ENCODE measurements around the gene CENPP. TPM values are rescaled to one million over a fixed set of nuclear protein-coding genes. Genes with fewer than 3 reads are reported as not detected.

The CENPP gene
- total RNA-seq, 1 experiment from 2014 or later = 14.3 TPM

DNA sequence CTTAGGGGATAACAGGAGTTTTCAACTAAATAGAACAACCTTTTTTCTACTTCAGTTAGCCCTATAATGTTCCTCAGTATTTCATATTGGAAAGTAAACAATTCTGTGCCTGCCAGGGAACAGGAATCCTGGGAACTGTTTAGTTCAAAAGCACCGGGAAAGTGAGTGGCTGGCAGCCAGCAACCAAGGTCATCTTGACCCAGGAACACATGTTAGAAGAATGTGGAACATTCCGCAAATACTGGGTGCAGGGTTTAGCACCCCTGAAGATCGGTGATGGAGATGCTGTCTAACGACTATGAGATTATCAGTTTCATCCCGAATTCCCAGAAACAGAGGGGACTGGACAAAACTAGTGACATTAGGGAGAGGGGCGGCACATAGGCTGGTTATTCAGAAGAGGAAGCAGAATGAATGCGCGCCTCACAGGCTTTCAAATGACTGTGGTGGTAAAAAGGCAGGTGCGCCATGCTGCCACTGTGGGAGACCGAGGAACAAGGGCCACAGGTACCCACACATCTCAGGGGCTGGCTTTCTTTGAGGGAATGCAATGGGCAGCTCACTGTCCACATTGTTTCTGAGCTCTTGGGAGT is 293.0 kb downstream of the CENPP start:
- CTCF ChIA-PET = no interaction called here
- Mint-ChIP-seq H3K36me3 (peaks cover 37% of the 10 kb centered on the region), H3K27me3 (ENCODE audit: low read depth) (no peaks in the 10 kb centered on the region), H3K4me1 (no peaks in the 10 kb centered on the region), H3K9me3 (no peaks in the 10 kb centered on the region), H3K4me3 (no peak overlapping the region), H3K27ac (no peak overlapping the region)
- POLR2A ChIA-PET = no interaction called here
- DNase-seq (ENCODE audit: low spot score) (no peak), ATAC-seq (no peak)
- TF ChIP-seq, protein P1, sequence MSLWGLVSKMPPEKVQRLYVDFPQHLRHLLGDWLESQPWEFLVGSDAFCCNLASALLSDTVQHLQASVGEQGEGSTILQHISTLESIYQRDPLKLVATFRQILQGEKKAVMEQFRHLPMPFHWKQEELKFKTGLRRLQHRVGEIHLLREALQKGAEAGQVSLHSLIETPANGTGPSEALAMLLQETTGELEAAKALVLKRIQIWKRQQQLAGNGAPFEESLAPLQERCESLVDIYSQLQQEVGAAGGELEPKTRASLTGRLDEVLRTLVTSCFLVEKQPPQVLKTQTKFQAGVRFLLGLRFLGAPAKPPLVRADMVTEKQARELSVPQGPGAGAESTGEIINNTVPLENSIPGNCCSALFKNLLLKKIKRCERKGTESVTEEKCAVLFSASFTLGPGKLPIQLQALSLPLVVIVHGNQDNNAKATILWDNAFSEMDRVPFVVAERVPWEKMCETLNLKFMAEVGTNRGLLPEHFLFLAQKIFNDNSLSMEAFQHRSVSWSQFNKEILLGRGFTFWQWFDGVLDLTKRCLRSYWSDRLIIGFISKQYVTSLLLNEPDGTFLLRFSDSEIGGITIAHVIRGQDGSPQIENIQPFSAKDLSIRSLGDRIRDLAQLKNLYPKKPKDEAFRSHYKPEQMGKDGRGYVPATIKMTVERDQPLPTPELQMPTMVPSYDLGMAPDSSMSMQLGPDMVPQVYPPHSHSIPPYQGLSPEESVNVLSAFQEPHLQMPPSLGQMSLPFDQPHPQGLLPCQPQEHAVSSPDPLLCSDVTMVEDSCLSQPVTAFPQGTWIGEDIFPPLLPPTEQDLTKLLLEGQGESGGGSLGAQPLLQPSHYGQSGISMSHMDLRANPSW (CRISPR knock-in tag; conservative IDR thresholded peaks at IDR 0.05; ENCODE audit: low read depth) = no peak
- no peak for TF ChIP-seq ZNF416 (CRISPR knock-in tag; IDR thresholded peaks at IDR 0.05)
- TF ChIP-seq EMX1 (CRISPR knock-in tag; IDR thresholded peaks at IDR 0.05) = no peak
- no peak for TF ChIP-seq MYBL2 (CRISPR knock-in tag; IDR thresholded peaks at IDR 0.05)
- TF ChIP-seq CREM (CRISPR knock-in tag; IDR thresholded peaks at IDR 0.05) = no peak
- TF ChIP-seq, protein P2, sequence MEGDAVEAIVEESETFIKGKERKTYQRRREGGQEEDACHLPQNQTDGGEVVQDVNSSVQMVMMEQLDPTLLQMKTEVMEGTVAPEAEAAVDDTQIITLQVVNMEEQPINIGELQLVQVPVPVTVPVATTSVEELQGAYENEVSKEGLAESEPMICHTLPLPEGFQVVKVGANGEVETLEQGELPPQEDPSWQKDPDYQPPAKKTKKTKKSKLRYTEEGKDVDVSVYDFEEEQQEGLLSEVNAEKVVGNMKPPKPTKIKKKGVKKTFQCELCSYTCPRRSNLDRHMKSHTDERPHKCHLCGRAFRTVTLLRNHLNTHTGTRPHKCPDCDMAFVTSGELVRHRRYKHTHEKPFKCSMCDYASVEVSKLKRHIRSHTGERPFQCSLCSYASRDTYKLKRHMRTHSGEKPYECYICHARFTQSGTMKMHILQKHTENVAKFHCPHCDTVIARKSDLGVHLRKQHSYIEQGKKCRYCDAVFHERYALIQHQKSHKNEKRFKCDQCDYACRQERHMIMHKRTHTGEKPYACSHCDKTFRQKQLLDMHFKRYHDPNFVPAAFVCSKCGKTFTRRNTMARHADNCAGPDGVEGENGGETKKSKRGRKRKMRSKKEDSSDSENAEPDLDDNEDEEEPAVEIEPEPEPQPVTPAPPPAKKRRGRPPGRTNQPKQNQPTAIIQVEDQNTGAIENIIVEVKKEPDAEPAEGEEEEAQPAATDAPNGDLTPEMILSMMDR (IDR thresholded peaks at IDR 0.05) = no peak
- TF ChIP-seq, protein P3, sequence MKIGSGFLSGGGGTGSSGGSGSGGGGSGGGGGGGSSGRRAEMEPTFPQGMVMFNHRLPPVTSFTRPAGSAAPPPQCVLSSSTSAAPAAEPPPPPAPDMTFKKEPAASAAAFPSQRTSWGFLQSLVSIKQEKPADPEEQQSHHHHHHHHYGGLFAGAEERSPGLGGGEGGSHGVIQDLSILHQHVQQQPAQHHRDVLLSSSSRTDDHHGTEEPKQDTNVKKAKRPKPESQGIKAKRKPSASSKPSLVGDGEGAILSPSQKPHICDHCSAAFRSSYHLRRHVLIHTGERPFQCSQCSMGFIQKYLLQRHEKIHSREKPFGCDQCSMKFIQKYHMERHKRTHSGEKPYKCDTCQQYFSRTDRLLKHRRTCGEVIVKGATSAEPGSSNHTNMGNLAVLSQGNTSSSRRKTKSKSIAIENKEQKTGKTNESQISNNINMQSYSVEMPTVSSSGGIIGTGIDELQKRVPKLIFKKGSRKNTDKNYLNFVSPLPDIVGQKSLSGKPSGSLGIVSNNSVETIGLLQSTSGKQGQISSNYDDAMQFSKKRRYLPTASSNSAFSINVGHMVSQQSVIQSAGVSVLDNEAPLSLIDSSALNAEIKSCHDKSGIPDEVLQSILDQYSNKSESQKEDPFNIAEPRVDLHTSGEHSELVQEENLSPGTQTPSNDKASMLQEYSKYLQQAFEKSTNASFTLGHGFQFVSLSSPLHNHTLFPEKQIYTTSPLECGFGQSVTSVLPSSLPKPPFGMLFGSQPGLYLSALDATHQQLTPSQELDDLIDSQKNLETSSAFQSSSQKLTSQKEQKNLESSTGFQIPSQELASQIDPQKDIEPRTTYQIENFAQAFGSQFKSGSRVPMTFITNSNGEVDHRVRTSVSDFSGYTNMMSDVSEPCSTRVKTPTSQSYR (CRISPR knock-in tag; IDR thresholded peaks at IDR 0.05) = no peak
- TF ChIP-seq KAT7 (CRISPR knock-in tag; IDR thresholded peaks at IDR 0.05; ENCODE audit: borderline replicate concordance) = no peak
- TF ChIP-seq TEAD4 (CRISPR knock-in tag; IDR thresholded peaks at IDR 0.05) = no peak
- TF ChIP-seq ETV6 (CRISPR knock-in tag; IDR thresholded peaks at IDR 0.05) = no peak

DNA sequence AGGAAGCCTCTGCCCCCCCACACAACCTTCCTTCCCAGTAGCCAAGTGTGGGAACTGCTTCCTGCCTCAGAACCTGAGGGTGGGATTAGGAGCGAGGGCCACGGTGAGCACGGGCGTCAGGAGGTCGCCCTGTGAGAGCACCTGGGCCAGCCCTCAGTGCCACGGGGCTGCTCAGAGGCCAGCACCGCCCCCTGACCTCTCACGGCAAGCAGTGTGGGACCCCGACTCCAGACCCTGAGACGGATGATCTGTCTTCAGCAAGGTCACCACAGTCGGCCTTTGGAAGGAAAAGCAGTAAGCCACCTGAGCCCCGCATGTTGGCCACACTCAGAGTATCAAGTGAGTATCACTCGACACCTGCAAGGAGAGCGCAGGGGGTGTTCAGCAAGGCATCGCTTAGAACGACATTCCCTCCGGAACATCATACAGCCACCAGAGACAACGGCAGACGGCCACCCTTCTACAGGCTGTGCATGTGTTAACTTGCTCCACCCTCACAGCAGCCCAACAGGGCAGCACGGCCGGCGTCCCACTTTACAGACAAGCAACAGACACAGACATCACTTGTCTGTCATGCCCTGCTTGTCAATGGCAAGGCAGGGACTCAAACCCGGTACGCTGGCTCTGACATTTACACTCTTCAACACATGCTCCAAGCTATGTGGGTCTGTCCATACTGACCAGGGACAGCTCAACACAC is 294.0 kb downstream of the CENPP start:
- DNase-seq (ENCODE audit: low spot score) (no peak), ATAC-seq (no peak; the same call in 1 of the 2 replicates)
- Mint-ChIP-seq H3K27ac (peak overlapping the region; percentile 88), H3K4me1 (no peaks in the 10 kb centered on the region), H3K4me3 (no peak overlapping the region), H3K36me3 (peaks cover 33% of the 10 kb centered on the region), H3K27me3 (ENCODE audit: low read depth) (no peaks in the 10 kb centered on the region), H3K9me3 (no peaks in the 10 kb centered on the region)
- POLR2A ChIA-PET = no interaction called here
- CTCF ChIA-PET = no interaction called here
- TF ChIP-seq, protein P4, sequence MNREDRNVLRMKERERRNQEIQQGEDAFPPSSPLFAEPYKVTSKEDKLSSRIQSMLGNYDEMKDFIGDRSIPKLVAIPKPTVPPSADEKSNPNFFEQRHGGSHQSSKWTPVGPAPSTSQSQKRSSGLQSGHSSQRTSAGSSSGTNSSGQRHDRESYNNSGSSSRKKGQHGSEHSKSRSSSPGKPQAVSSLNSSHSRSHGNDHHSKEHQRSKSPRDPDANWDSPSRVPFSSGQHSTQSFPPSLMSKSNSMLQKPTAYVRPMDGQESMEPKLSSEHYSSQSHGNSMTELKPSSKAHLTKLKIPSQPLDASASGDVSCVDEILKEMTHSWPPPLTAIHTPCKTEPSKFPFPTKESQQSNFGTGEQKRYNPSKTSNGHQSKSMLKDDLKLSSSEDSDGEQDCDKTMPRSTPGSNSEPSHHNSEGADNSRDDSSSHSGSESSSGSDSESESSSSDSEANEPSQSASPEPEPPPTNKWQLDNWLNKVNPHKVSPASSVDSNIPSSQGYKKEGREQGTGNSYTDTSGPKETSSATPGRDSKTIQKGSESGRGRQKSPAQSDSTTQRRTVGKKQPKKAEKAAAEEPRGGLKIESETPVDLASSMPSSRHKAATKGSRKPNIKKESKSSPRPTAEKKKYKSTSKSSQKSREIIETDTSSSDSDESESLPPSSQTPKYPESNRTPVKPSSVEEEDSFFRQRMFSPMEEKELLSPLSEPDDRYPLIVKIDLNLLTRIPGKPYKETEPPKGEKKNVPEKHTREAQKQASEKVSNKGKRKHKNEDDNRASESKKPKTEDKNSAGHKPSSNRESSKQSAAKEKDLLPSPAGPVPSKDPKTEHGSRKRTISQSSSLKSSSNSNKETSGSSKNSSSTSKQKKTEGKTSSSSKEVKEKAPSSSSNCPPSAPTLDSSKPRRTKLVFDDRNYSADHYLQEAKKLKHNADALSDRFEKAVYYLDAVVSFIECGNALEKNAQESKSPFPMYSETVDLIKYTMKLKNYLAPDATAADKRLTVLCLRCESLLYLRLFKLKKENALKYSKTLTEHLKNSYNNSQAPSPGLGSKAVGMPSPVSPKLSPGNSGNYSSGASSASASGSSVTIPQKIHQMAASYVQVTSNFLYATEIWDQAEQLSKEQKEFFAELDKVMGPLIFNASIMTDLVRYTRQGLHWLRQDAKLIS (CRISPR knock-in tag; IDR thresholded peaks at IDR 0.05; ENCODE audit: borderline replicate concordance) = no peak
- TF ChIP-seq ZNF219 (CRISPR knock-in tag; IDR thresholded peaks at IDR 0.05; ENCODE audit: borderline replicate concordance) = no peak
- TF ChIP-seq, protein P5, sequence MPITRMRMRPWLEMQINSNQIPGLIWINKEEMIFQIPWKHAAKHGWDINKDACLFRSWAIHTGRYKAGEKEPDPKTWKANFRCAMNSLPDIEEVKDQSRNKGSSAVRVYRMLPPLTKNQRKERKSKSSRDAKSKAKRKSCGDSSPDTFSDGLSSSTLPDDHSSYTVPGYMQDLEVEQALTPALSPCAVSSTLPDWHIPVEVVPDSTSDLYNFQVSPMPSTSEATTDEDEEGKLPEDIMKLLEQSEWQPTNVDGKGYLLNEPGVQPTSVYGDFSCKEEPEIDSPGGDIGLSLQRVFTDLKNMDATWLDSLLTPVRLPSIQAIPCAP (CRISPR knock-in tag; IDR thresholded peaks at IDR 0.05) = no peak
- TF ChIP-seq ETV6 (CRISPR knock-in tag; IDR thresholded peaks at IDR 0.05) = no peak
- TF ChIP-seq, protein P6, sequence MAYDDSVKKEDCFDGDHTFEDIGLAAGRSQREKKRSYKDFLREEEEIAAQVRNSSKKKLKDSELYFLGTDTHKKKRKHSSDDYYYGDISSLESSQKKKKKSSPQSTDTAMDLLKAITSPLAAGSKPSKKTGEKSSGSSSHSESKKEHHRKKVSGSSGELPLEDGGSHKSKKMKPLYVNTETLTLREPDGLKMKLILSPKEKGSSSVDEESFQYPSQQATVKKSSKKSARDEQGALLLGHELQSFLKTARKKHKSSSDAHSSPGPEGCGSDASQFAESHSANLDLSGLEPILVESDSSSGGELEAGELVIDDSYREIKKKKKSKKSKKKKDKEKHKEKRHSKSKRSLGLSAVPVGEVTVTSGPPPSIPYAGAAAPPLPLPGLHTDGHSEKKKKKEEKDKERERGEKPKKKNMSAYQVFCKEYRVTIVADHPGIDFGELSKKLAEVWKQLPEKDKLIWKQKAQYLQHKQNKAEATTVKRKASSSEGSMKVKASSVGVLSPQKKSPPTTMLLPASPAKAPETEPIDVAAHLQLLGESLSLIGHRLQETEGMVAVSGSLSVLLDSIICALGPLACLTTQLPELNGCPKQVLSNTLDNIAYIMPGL (CRISPR knock-in tag; IDR thresholded peaks at IDR 0.05) = no peak
- TF ChIP-seq, protein P7, sequence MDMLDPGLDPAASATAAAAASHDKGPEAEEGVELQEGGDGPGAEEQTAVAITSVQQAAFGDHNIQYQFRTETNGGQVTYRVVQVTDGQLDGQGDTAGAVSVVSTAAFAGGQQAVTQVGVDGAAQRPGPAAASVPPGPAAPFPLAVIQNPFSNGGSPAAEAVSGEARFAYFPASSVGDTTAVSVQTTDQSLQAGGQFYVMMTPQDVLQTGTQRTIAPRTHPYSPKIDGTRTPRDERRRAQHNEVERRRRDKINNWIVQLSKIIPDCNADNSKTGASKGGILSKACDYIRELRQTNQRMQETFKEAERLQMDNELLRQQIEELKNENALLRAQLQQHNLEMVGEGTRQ (CRISPR knock-in tag; IDR thresholded peaks at IDR 0.05) = no peak
- no peak for TF ChIP-seq NR1H2 (CRISPR knock-in tag; IDR thresholded peaks at IDR 0.05)
- TF ChIP-seq ELF4 (CRISPR knock-in tag; IDR thresholded peaks at IDR 0.05; ENCODE audit: low read depth) = no peak
- TF ChIP-seq ZNF263 (CRISPR knock-in tag; IDR thresholded peaks at IDR 0.05; ENCODE audit: low read depth) = no peak
- TF ChIP-seq HMGA2 (CRISPR knock-in tag; IDR thresholded peaks at IDR 0.05) = no peak
- TF ChIP-seq JAZF1 (CRISPR knock-in tag; IDR thresholded peaks at IDR 0.05) = no peak
